UCSD-AML1 (cell line): ENCODE results near the gene GSTM4.
A peak's percentile ranks its signal among the peaks of the same experiment; 100 is the strongest.

Experiments used
- DNase-seq: peaks from one replicate; lab custom pipeline; 2025; ENCODE audit not compliant: unreplicated experiment; lab: John Stamatoyannopoulos, UW

The GSTM4 gene

GRCh38 chr1:109636201-109636952 lies 19.5 kb upstream of the GSTM4 start:
- no peak for DNase-seq

GRCh38 chr1:109637446-109637845 lies 18.5 kb upstream of the GSTM4 start:
- DNase-seq = no peak

- no peak for DNase-seq
Measured at GRCh38 chr1:109639063-109639840, 16.6 kb upstream of the GSTM4 start.

- no peak for DNase-seq
Measured at GRCh38 chr1:109639841-109640184, 16.1 kb upstream of the GSTM4 start.

- peak; percentile 83 for DNase-seq
Measured at GRCh38 chr1:109640285-109640865, 15.5 kb upstream of the GSTM4 start.

- DNase-seq = no peak
Measured at GRCh38 chr1:109641078-109641740, 14.7 kb upstream of the GSTM4 start.

- no peak for DNase-seq
Measured at GRCh38 chr1:109641861-109642260, 14.0 kb upstream of the GSTM4 start.

GRCh38 chr1:109642626-109643025 lies 13.3 kb upstream of the GSTM4 start:
- no peak for DNase-seq

GRCh38 chr1:109643385-109644230 lies 12.3 kb upstream of the GSTM4 start:
- DNase-seq = peak; percentile 83

- DNase-seq = no peak
Measured at GRCh38 chr1:109644670-109645069, 11.2 kb upstream of the GSTM4 start.

- DNase-seq = no peak
Measured at GRCh38 chr1:109649491-109649914, 6.4 kb upstream of the GSTM4 start.

GRCh38 chr1:109650609-109651008 lies 5.3 kb upstream of the GSTM4 start:
- DNase-seq = no peak

GRCh38 chr1:109652402-109652801 lies 3.5 kb upstream of the GSTM4 start:
- DNase-seq = no peak

- no peak for DNase-seq
Measured at GRCh38 chr1:109653306-109653705, 2.6 kb upstream of the GSTM4 start.

- no peak for DNase-seq
Measured at GRCh38 chr1:109654519-109654918, 1.4 kb upstream of the GSTM4 start.

- no peak for DNase-seq
Measured at GRCh38 chr1:109657395-109657794, 1.5 kb downstream of the GSTM4 start.

- DNase-seq = no peak
Measured at GRCh38 chr1:109657970-109658369, 2.1 kb downstream of the GSTM4 start.

- DNase-seq = no peak
Measured at GRCh38 chr1:109658533-109659042, 2.7 kb downstream of the GSTM4 start.

- no peak for DNase-seq
Measured at GRCh38 chr1:109659145-109659544, 3.2 kb downstream of the GSTM4 start.

- peak; percentile 35 for DNase-seq
Measured at GRCh38 chr1:109659997-109660690, 4.2 kb downstream of the GSTM4 start.
